ENCODE results near the gene CNOT1. TPM values are rescaled to one million over a fixed set of nuclear protein-coding genes. Genes with fewer than 3 reads are reported as not detected.

CNOT1 gene
- polyA plus RNA-seq, 1 donor from 2014 or later, result 66.2 TPM

- Histone ChIP-seq H3K27ac (ENCODE audit: low read length) (peak overlapping the region; percentile 100), H2AFZ (ENCODE audit: low read depth, low read length) (no peak overlapping the region), H3K9ac (ENCODE audit: low read length) (peak overlapping the region; percentile 90), H3K9me2 (ENCODE audit: insufficient read depth, low read length) (no peaks in the 10 kb centered on the region), H3K79me2 (replicated peaks; ENCODE audit: insufficient read depth, low read length) (peaks cover 10% of the 10 kb centered on the region), H3K36me3 (ENCODE audit: insufficient read depth, low read length) (no peaks in the 10 kb centered on the region), H3F3A (ENCODE audit: insufficient read depth, low read length, poor library complexity, severe bottlenecking) (peaks cover 25% of the 10 kb centered on the region), H3K9me3 (ENCODE audit: low read length) (no peaks in the 10 kb centered on the region), H3K4me2 (ENCODE audit: low read length) (peak overlapping the region; percentile 93), H4K20me1 (ENCODE audit: insufficient read depth) (no peaks in the 10 kb centered on the region), H3K27me3 (ENCODE audit: insufficient read depth, low read depth, low read length) (no peaks in the 10 kb centered on the region), H3K4me3 (ENCODE audit: low read length) (peak overlapping the region; percentile 59)
- TF ChIP-seq EZH2 (IDR thresholded peaks at IDR 0.05; ENCODE audit: borderline replicate concordance, insufficient read depth, low read length, poor library complexity, severe bottlenecking) (no peak), POLR2AphosphoS5 (IDR thresholded peaks at IDR 0.05) (peak; percentile 91), CTCF (IDR thresholded peaks at IDR 0.05; ENCODE audit: poor library complexity, severe bottlenecking) (peak; percentile 93), TAF1 (IDR thresholded peaks at IDR 0.05; ENCODE audit: low read depth) (no peak), MXI1 (conservative IDR thresholded peaks at IDR 0.05; ENCODE audit: poor library complexity, severe bottlenecking) (peak; percentile 95), SMC3 (conservative IDR thresholded peaks at IDR 0.05; ENCODE audit: poor library complexity) (peak; percentile 70), RAD21 (conservative IDR thresholded peaks at IDR 0.05) (peak; percentile 62), EP300 (conservative IDR thresholded peaks at IDR 0.05; ENCODE audit: poor library complexity, severe bottlenecking) (peak; percentile 97), REST (IDR thresholded peaks at IDR 0.05; ENCODE audit: borderline replicate concordance) (peak; percentile 55)
Observed at GRCh38 chr16:58494981-58495520, 134.6 kb downstream of the CNOT1 start.

GRCh38 chr16:58493756-58494431, 135.7 kb downstream of the CNOT1 start:
- H3K4me2 ChIP-seq (ENCODE audit: low read length), result peak overlapping the region; percentile 2

More at GRCh38 chr16:58493756-58494431, 135.7 kb downstream of the CNOT1 start:
- Histone ChIP-seq H3K27me3 (ENCODE audit: insufficient read depth, low read depth, low read length) (no peaks in the 10 kb centered on the region), H3K36me3 (ENCODE audit: insufficient read depth, low read length) (no peaks in the 10 kb centered on the region), H3K4me3 (ENCODE audit: low read length) (peak overlapping the region; percentile 59), H3K27ac (ENCODE audit: low read length) (peak overlapping the region; percentile 100), H3F3A (ENCODE audit: insufficient read depth, low read length, poor library complexity, severe bottlenecking) (peaks cover 25% of the 10 kb centered on the region), H3K9me3 (ENCODE audit: low read length) (no peaks in the 10 kb centered on the region), H3K9me2 (ENCODE audit: insufficient read depth, low read length) (no peaks in the 10 kb centered on the region), H4K20me1 (ENCODE audit: insufficient read depth) (no peaks in the 10 kb centered on the region), H2AFZ (ENCODE audit: low read depth, low read length) (no peak overlapping the region), H3K79me2 (replicated peaks; ENCODE audit: insufficient read depth, low read length) (peaks cover 2% of the 10 kb centered on the region), H3K9ac (ENCODE audit: low read length) (peak overlapping the region; percentile 90)
- TF ChIP-seq RAD21 (conservative IDR thresholded peaks at IDR 0.05) (no peak), SMC3 (conservative IDR thresholded peaks at IDR 0.05; ENCODE audit: poor library complexity) (no peak), CTCF (IDR thresholded peaks at IDR 0.05; ENCODE audit: poor library complexity, severe bottlenecking) (no peak), MXI1 (conservative IDR thresholded peaks at IDR 0.05; ENCODE audit: poor library complexity, severe bottlenecking) (no peak), POLR2AphosphoS5 (IDR thresholded peaks at IDR 0.05) (no peak), EZH2 (IDR thresholded peaks at IDR 0.05; ENCODE audit: borderline replicate concordance, insufficient read depth, low read length, poor library complexity, severe bottlenecking) (no peak), EP300 (conservative IDR thresholded peaks at IDR 0.05; ENCODE audit: poor library complexity, severe bottlenecking) (no peak), TAF1 (IDR thresholded peaks at IDR 0.05; ENCODE audit: low read depth) (no peak), REST (IDR thresholded peaks at IDR 0.05; ENCODE audit: borderline replicate concordance) (no peak)
